Transverse colon (tissue), 4 donors: Measurements from ENCODE around the gene ZNF526.

Experiments used
- CTCF ChIP-seq, 5 experiments: fragments of 200-600 bp in 3 of 5; fragments of 450-650 bp in 2 of 5; sonication (generic) in 3 of 5; IDR thresholded peaks; 1 replicate in 2 of 5; 2 replicates in 3 of 5; pipeline ENCODE4 v1.5.1; 2016 to 2017; ENCODE audit warnings: antibody characterized with exemption in 5 of 5, inconsistent platforms in 3 of 5, mild to moderate bottlenecking in 2 of 5, moderate library complexity in 1 of 5
- EP300 ChIP-seq: sonication (generic); formaldehyde crosslinking; IDR thresholded peaks from one replicate; pipeline ENCODE4 v1.6.1; 2017; ENCODE audit warnings: antibody characterized with exemption, low read depth
- POLR2A ChIP-seq: fragments of 450-650 bp; IDR thresholded peaks from one replicate; pipeline ENCODE4 v1.6.1; 2016; ENCODE audit warnings: antibody characterized with exemption, mild to moderate bottlenecking, moderate library complexity
- POLR2AphosphoS5 ChIP-seq, 3 donors: sonication (generic); formaldehyde crosslinking; IDR thresholded peaks; one replicate each; pipeline ENCODE4 v1.6.1; 2016; ENCODE audit warnings: antibody characterized with exemption in 3 of 3

- TF ChIP-seq CTCF (IDR thresholded peaks at IDR 0.05) (peak in 3 of 5 experiments; percentile 7 to 33 (median 25)), POLR2AphosphoS5 (IDR thresholded peaks at IDR 0.05) (peak; percentile 77 to 95 (median 86)), POLR2A (peak; percentile 77), EP300 (peak; percentile 81)
These were observed 48.1 kb downstream of the ZNF526 start for GRCh38 chr19:42268142-42268703.
